OCI-LY3 (cell line): ENCODE measurements around the gene RBPJL.

Experiments
- CTCF ChIP-seq: fragments of 200-600, 300-600 bp; sonication (generic); IDR thresholded peaks from 2 replicates; pipeline ENCODE4 v1.5.1; 2014; ENCODE audit warnings: antibody characterized with exemption, low read length, low read depth
- EZH2phosphoT487 ChIP-seq: fragments of 200-600 bp; shearing (Covaris generic); IDR thresholded peaks from 2 replicates; pipeline ENCODE4 v1.6.1; 2018; ENCODE audit warnings: antibody characterized with exemption, mixed run types, low read depth

- no peak for TF ChIP-seq CTCF
- TF ChIP-seq EZH2phosphoT487, result no peak
Measured at GRCh38 chr20:45366192-45366591, 59.6 kb downstream of the RBPJL start.
